ENCODE measurements around the gene ATAD5.
"Not testable (repeated sequence)": the region's sequence is repeated elsewhere in the genome, so short reads cannot be mapped to it uniquely, and the experiment has no call there.

DNA sequence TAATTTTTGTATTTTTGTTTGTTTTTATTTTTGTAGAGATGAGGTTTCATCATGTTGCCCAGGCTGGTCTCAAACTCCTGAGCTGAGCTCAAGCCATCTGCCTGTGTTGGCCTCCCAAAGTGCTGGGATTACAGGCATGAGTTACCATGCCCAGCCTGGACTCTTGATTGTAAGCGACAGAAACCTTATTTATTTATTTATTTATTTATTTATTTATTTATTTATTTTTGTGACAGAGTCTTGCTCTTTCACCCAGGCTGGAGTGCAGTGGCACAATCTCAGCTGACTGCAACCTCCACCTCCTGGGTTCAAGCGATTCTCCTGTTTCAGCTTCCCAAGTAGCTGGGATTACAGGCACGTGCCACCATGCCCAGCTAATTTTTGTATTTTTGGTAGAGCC lies 98.1 kb downstream of the ATAD5 start:
- TF ChIP-seq POLR2A, CTCF (IDR thresholded peaks at IDR 0.05): not testable (repeated sequence)
